ENCODE data around the gene CUL9. TPM values are rescaled to one million over a fixed set of nuclear protein-coding genes. Genes with fewer than 3 reads are reported as not detected.

The CUL9 gene
- total and polyA plus RNA-seq, 2 donors from 2014 or later = 34.7 to 47.3 TPM

DNA sequence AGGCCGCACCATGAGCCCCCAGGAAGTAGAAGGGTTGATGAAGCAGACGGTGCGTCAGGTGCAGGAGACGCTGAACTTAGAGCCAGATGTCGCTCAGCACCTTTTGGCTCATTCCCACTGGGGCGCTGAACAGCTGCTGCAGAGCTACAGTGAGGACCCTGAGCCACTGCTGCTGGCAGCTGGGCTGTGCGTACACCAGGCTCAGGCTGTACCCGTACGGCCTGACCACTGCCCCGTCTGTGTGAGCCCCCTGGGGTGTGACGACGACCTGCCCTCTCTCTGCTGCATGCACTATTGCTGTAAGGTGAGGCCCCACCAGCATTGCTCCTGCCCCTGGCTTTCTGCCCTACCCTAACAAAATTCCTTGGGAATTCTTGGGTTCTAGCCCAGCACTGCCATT is 34.2 kb downstream of the CUL9 start:
- Histone ChIP-seq H3K4me1 (ENCODE audit: control insufficient read depth in 2 of 3, insufficient read depth in 2 of 3, low read depth in 1 of 3, low read length in 3 of 3) (no peaks in the 10 kb centered on the region), H3K9me3 (ENCODE audit: control insufficient read depth in 2 of 3, insufficient read depth in 1 of 3, low read length in 3 of 3) (no peaks in the 10 kb centered on the region), H3K9ac (ENCODE audit: low read length in 3 of 3) (no peak overlapping the region), H3K27ac (ENCODE audit: low read depth in 2 of 2, low read length in 2 of 2) (no peak overlapping the region), H3K36me3 (ENCODE audit: control insufficient read depth in 2 of 3, insufficient read depth in 3 of 3, low read length in 3 of 3) (peaks cover 0 to 26% (median 3%) of the 10 kb centered on the region in 3 donors), H3K27me3 (ENCODE audit: control insufficient read depth, insufficient read depth, low read length) (no peaks in the 10 kb centered on the region), H3K4me3 (ENCODE audit: low read length in 3 of 3) (no peak overlapping the region)
- TF ChIP-seq CTCF (IDR thresholded peaks at IDR 0.05; ENCODE audit: borderline replicate concordance, extremely low read depth, insufficient read depth) = no peak
- intact Hi-C loops (cut with DNase I) = no loop called here
- FAIRE-seq (no peak), DNase-seq (no peak)

DNA sequence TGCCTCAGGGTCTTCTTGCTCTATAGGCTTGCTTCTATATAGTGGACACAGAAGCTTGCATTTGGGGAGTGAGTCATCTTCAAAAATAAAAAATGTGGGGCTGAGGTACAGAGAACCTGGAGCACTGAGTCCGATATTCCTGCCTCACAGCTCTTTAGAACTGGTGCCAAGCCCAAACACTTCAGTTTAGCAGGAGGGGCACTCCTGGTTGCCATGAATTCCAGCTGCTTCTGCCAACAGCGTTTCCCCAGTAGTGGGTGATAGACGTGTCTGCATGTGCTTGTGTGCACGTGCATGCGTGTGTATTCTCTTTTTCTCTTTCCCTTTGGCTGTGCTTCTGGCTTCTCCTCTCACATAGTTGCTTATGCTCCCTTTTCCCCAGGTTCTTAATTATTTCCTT is 35.4 kb downstream of the CUL9 start:
- H3K36me3 ChIP-seq (ENCODE audit: control insufficient read depth in 2 of 3, insufficient read depth in 3 of 3, low read length in 3 of 3) = peaks cover 0 to 26% (median 3%) of the 10 kb centered on the region in 3 donors
- H3K4me1 ChIP-seq (ENCODE audit: control insufficient read depth in 2 of 3, insufficient read depth in 2 of 3, low read depth in 1 of 3, low read length in 3 of 3) = no peaks in the 10 kb centered on the region

DNA sequence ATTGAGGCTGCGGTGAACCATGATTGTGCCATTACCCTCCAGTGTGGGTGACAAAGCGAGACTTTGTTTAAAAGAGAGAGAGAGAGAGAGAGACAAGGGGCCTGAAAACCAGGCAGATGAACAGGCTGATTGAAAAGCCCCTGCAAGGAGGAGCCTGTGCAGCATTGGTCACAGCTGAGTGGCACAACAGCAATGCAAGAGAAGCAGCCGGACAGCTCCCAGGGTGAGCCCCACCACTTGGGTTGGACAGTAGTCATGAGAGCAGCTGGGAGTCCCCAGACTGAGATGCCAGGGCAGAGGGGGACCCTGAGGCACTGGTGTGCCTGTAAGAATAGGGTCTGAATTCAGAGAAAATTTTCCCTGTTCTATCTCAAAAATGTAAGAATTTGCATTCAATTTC is 37.1 kb downstream of the CUL9 start:
- Histone ChIP-seq H3K4me1 (ENCODE audit: control insufficient read depth in 2 of 3, insufficient read depth in 2 of 3, low read depth in 1 of 3, low read length in 3 of 3) (no peaks in the 10 kb centered on the region), H3K36me3 (ENCODE audit: control insufficient read depth in 2 of 3, insufficient read depth in 3 of 3, low read length in 3 of 3) (peaks cover 0 to 26% (median 3%) of the 10 kb centered on the region in 3 donors), H3K4me3 (ENCODE audit: low read length in 3 of 3) (no peak overlapping the region), H3K27ac (ENCODE audit: low read depth in 2 of 2, low read length in 2 of 2) (no peak overlapping the region), H3K9me3 (ENCODE audit: control insufficient read depth in 2 of 3, insufficient read depth in 1 of 3, low read length in 3 of 3) (no peaks in the 10 kb centered on the region), H3K27me3 (ENCODE audit: control insufficient read depth, insufficient read depth, low read length) (no peaks in the 10 kb centered on the region), H3K9ac (ENCODE audit: low read length in 3 of 3) (no peak overlapping the region)
- intact Hi-C loops (cut with DNase I) = no loop called here
- no peak for DNase-seq
- TF ChIP-seq CTCF (IDR thresholded peaks at IDR 0.05; ENCODE audit: borderline replicate concordance, extremely low read depth, insufficient read depth) = no peak
- FAIRE-seq = no peak

More for the DNA sequence above, 35.4 kb downstream of the CUL9 start:
- H3K27me3 ChIP-seq (ENCODE audit: control insufficient read depth, insufficient read depth, low read length) = no peaks in the 10 kb centered on the region
- no peak for FAIRE-seq
- no peak for DNase-seq
- no peak overlapping the region for H3K27ac ChIP-seq (ENCODE audit: low read depth in 2 of 2, low read length in 2 of 2)
- H3K9ac ChIP-seq (ENCODE audit: low read length in 3 of 3) = no peak overlapping the region
- no peak overlapping the region for H3K4me3 ChIP-seq (ENCODE audit: low read length in 3 of 3)
- TF ChIP-seq CTCF (IDR thresholded peaks at IDR 0.05; ENCODE audit: borderline replicate concordance, extremely low read depth, insufficient read depth) = no peak
- intact Hi-C loops (cut with DNase I) = no loop called here
- H3K9me3 ChIP-seq (ENCODE audit: control insufficient read depth in 2 of 3, insufficient read depth in 1 of 3, low read length in 3 of 3) = no peaks in the 10 kb centered on the region

- Histone ChIP-seq H3K36me3 (ENCODE audit: control insufficient read depth in 2 of 3, insufficient read depth in 3 of 3, low read length in 3 of 3) (peaks cover 0 to 26% (median 3%) of the 10 kb centered on the region in 3 donors), H3K27ac (ENCODE audit: low read depth in 2 of 2, low read length in 2 of 2) (no peak overlapping the region), H3K9ac (ENCODE audit: low read length in 3 of 3) (no peak overlapping the region), H3K27me3 (ENCODE audit: control insufficient read depth, insufficient read depth, low read length) (no peaks in the 10 kb centered on the region), H3K9me3 (ENCODE audit: control insufficient read depth in 2 of 3, insufficient read depth in 1 of 3, low read length in 3 of 3) (no peaks in the 10 kb centered on the region), H3K4me1 (ENCODE audit: control insufficient read depth in 2 of 3, insufficient read depth in 2 of 3, low read depth in 1 of 3, low read length in 3 of 3) (no peaks in the 10 kb centered on the region), H3K4me3 (ENCODE audit: low read length in 3 of 3) (no peak overlapping the region)
- intact Hi-C loops (cut with DNase I) = no loop called here
- TF ChIP-seq CTCF (IDR thresholded peaks at IDR 0.05; ENCODE audit: borderline replicate concordance, extremely low read depth, insufficient read depth) = no peak
- FAIRE-seq (no peak), DNase-seq (no peak)
These were observed 37.8 kb downstream of the CUL9 start for GRCh38 chr6:43219814-43220213.

Measured in kidney (tissue), 14 donors.